Measurements from ENCODE around the gene OSGEP.

Gene OSGEP

GRCh38 chr14:20397511-20397910, 57.1 kb downstream of the OSGEP start:
- DNase-seq (ENCODE audit: low read depth in 2 of 2), result no peak
